Measurements from ENCODE around the gene ING3.

DNA sequence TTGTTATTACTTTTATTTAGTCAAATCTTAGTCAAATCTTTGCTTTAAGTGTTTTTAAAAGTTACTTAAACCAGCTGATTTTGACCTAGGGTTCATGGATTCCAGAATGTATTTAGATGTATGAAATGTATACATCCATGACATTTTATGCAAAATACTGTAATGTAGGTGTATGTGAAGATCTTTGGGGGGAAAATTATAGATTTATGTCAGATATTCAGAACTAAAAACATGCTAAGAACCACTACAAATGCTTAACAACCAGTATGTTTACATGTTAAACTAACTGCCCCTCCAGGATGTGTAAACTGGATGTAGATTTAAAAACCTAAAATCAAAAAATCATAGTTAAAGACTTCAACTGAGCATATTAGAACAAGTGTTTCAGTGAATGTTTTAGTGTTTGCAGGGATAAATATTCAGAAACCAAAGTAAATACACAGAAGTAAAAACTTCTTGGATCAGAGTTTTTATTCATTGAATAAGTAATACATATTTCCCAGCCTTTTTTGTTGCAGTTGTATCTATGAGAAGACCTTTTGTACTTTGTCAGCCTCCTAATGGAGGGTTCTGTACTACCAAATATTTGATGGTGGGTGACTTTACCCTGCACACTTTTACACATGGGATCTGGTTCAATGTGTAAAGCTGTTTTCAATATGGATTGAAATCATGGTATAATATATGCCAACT lies 41.8 kb downstream of the ING3 start:
- TF ChIP-seq POLR2AphosphoS5 (IDR thresholded peaks at IDR 0.05; ENCODE audit: low read depth, low read length), result no peak
- TF ChIP-seq, protein P1, sequence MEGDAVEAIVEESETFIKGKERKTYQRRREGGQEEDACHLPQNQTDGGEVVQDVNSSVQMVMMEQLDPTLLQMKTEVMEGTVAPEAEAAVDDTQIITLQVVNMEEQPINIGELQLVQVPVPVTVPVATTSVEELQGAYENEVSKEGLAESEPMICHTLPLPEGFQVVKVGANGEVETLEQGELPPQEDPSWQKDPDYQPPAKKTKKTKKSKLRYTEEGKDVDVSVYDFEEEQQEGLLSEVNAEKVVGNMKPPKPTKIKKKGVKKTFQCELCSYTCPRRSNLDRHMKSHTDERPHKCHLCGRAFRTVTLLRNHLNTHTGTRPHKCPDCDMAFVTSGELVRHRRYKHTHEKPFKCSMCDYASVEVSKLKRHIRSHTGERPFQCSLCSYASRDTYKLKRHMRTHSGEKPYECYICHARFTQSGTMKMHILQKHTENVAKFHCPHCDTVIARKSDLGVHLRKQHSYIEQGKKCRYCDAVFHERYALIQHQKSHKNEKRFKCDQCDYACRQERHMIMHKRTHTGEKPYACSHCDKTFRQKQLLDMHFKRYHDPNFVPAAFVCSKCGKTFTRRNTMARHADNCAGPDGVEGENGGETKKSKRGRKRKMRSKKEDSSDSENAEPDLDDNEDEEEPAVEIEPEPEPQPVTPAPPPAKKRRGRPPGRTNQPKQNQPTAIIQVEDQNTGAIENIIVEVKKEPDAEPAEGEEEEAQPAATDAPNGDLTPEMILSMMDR (IDR thresholded peaks at IDR 0.05), result no peak
- TF ChIP-seq, protein P2, sequence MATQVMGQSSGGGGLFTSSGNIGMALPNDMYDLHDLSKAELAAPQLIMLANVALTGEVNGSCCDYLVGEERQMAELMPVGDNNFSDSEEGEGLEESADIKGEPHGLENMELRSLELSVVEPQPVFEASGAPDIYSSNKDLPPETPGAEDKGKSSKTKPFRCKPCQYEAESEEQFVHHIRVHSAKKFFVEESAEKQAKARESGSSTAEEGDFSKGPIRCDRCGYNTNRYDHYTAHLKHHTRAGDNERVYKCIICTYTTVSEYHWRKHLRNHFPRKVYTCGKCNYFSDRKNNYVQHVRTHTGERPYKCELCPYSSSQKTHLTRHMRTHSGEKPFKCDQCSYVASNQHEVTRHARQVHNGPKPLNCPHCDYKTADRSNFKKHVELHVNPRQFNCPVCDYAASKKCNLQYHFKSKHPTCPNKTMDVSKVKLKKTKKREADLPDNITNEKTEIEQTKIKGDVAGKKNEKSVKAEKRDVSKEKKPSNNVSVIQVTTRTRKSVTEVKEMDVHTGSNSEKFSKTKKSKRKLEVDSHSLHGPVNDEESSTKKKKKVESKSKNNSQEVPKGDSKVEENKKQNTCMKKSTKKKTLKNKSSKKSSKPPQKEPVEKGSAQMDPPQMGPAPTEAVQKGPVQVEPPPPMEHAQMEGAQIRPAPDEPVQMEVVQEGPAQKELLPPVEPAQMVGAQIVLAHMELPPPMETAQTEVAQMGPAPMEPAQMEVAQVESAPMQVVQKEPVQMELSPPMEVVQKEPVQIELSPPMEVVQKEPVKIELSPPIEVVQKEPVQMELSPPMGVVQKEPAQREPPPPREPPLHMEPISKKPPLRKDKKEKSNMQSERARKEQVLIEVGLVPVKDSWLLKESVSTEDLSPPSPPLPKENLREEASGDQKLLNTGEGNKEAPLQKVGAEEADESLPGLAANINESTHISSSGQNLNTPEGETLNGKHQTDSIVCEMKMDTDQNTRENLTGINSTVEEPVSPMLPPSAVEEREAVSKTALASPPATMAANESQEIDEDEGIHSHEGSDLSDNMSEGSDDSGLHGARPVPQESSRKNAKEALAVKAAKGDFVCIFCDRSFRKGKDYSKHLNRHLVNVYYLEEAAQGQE (IDR thresholded peaks at IDR 0.05; ENCODE audit: insufficient read depth in 1 of 2, low read depth in 2 of 2, low read length in 1 of 2), result no peak
- no peak for TF ChIP-seq TCF7L2 (IDR thresholded peaks at IDR 0.05; ENCODE audit: low read depth, low read length)
- TF ChIP-seq SIN3A (IDR thresholded peaks at IDR 0.05; ENCODE audit: borderline replicate concordance, insufficient read depth, low read depth, low read length), result no peak

Data from Panc1 (cell line).